ENCODE results near the gene NOG.
A peak's percentile ranks its signal among the peaks of the same experiment; 100 is the strongest.

NOG gene

DNA sequence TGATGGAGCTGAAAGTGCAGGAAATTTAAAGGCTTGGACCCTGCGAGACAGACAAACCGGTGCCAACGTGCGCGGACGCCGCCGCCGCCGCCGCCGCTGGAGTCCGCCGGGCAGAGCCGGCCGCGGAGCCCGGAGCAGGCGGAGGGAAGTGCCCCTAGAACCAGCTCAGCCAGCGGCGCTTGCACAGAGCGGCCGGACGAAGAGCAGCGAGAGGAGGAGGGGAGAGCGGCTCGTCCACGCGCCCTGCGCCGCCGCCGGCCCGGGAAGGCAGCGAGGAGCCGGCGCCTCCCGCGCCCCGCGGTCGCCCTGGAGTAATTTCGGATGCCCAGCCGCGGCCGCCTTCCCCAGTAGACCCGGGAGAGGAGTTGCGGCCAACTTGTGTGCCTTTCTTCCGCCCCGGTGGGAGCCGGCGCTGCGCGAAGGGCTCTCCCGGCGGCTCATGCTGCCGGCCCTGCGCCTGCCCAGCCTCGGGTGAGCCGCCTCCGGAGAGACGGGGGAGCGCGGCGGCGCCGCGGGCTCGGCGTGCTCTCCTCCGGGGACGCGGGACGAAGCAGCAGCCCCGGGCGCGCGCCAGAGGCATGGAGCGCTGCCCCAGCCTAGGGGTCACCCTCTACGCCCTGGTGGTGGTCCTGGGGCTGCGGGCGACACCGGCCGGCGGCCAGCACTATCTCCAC is at the start of gene NOG:
NOG (plus strand) TSS at position 54 of the 674 bp plus-strand sequence; CDS start at position 579, 525 bp downstream.
- no peak for DNase-seq (ENCODE audit: extremely low read depth in 1 of 2, low read depth in 1 of 2)

GRCh38 chr17:56545106-56545505 is 48.4 kb upstream of the NOG start:
- DNase-seq (ENCODE audit: extremely low read depth in 1 of 2, low read depth in 1 of 2): no peak

- no peak for DNase-seq (ENCODE audit: extremely low read depth in 1 of 2, low read depth in 1 of 2)
Observed at GRCh38 chr17:56545930-56546329, 47.6 kb upstream of the NOG start.

DNA sequence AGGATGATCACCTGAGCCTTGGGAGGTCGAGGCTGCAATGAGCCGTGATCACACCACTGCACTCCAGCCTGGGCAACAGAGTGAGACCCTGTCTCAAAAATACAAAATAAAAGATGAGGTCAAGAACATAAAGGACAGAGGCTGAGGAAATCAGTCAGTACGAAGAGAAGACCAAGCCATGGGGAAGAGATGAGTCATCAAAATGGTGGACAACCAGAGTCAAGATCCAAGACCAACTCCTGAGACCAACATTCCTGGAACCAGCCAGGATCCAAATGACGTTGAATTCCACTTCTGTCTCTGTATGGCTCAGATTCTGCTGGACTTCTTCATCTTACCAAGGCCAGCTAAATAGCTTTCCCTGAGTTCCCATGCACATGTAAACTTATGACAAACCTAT is 44.8 kb upstream of the NOG start:
- no peak for DNase-seq (ENCODE audit: extremely low read depth in 1 of 2, low read depth in 1 of 2)

GRCh38 chr17:56549501-56549900 is 44.0 kb upstream of the NOG start:
- no peak for DNase-seq (ENCODE audit: extremely low read depth in 1 of 2, low read depth in 1 of 2)

DNA sequence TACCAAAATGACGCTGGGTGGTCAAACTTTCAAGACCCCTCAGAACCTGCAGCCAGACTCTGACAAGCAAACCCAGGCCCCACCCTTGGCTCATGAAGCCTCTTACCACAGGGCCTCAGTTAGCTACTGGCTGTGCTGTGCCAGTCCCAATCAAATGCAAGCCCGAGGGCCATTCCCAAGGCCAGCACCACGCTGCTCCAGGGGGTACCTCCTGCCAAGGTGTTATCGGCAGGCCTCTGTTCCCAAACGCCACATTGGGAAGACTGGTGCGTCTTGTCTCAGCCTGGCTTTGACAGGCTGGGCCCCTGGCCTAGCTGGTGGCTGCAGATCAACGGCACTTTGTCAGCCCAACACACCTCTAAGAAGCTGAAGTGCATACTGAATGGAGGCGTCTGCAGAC is 35.8 kb upstream of the NOG start:
- no peak for DNase-seq (ENCODE audit: extremely low read depth in 1 of 2, low read depth in 1 of 2)

GRCh38 chr17:56558088-56558487 is 35.4 kb upstream of the NOG start:
- no peak for DNase-seq (ENCODE audit: extremely low read depth in 1 of 2, low read depth in 1 of 2)

- DNase-seq (ENCODE audit: extremely low read depth in 1 of 2, low read depth in 1 of 2): no peak
Observed at GRCh38 chr17:56570199-56570598, 23.3 kb upstream of the NOG start.

GRCh38 chr17:56571456-56571855 is 22.0 kb upstream of the NOG start:
- no peak for DNase-seq (ENCODE audit: extremely low read depth in 1 of 2, low read depth in 1 of 2)

DNA sequence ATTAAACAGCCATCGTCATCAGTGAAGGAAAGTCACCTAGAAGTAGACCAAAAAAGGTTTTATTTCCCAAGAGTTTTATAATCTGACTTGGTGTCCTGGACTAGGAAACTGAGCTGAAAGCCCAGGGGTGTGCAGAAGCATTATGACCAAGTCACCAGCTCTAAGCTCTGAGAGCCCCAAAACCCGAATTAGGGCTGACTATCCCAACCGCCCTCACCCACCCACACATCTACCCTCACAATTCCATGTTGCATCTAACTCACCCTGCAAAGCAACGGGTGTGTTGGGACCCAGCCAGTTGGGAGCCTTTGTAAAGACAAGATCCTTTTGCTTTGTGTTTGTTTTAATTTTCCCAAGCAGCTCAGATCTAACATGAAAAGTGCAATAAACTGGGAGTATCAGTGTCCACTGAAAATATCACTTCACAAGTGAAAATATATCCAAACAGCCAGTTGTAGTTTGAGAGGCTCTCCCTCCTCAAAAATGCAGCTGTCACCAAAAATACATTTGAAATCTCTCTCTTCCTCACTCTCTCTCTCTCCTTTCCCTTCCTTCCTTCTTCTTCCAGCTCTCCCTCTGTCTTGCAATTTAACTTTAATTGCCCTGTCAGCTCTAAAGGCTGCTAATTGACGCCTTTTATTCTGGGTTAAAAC is 16.2 kb upstream of the NOG start:
- no peak for DNase-seq (ENCODE audit: extremely low read depth in 1 of 2, low read depth in 1 of 2)

- DNase-seq (ENCODE audit: extremely low read depth in 1 of 2, low read depth in 1 of 2): no peak
Observed at GRCh38 chr17:56577843-56578204, 15.7 kb upstream of the NOG start.

DNA sequence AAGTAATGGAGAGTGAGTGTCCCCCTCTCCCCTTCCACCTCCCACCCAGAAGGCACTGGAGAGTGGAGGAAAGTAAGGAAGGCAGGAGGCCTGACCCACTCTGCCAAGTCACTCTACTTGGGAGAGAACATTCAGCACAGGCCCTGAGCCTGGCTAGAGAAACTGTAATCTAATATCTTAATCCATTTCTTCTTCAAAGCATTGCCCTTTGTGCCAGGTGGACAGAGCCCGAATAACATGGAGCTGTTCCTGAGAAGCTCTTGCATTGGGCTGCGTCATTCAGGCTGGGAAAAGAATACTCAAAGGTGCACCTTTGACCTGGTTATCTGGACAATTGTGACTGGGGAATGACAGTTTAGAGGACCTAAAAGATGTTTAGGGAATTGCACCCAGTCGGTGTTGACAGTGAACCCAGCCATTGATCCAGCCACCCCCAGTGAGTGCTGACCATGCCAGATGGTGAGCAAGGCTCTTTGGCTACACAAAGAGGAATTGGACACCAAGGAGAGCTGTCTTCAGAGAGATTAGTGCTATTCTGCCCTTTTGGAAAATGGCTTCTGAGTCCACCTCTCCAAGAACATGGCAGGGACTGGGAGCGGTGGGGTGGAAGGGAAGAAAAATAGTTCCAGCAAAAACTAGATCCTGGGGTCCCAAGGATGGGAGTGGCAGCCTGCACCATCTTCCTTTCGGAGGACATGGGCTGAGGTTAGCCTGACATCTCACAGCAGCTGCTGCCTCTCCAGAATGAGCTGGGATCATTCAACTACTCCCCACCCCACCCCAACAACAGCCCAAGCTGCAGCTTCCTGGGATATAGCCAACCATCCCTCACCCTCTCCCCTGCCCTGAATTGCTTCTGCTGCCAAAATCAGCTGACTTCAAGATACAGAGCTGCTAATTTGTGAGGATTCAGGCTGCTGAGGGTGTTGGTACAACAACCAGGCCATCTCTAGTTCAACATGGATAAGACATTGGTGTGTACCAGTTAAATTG is 11.6 kb upstream of the NOG start:
- no peak for DNase-seq (ENCODE audit: extremely low read depth in 1 of 2, low read depth in 1 of 2)

GRCh38 chr17:56583772-56584171 is 9.7 kb upstream of the NOG start:
- no peak for DNase-seq (ENCODE audit: extremely low read depth in 1 of 2, low read depth in 1 of 2)

DNA sequence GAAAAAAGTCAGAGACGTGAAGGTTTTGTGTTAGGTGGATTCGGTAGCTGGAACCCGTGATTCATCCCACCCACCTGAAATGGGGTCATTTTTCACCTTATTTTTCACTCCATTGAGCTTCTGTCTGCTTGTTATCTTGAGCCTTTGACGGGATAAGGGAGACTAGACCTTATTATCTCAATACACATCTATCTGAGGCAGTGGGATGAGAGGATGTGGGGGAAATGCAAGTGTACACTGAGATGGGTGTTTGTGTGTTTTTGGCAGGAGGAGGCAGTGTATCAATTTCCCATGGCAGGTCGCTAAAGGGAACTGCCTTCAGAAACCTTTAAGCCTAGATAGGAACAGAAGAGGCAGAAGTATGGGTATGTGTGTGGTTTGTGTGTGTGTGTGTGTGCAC is 6.2 kb upstream of the NOG start:
- no peak for DNase-seq (ENCODE audit: extremely low read depth in 1 of 2, low read depth in 1 of 2)

- peak; percentile 26 to 54 for DNase-seq (ENCODE audit: extremely low read depth in 1 of 2, low read depth in 1 of 2)
Observed at GRCh38 chr17:56592487-56593085, 913 bp upstream of the NOG start.

GRCh38 chr17:56593086-56593645 is 333 bp upstream of the NOG start:
- DNase-seq (ENCODE audit: extremely low read depth in 1 of 2, low read depth in 1 of 2): peak; percentile 8 to 14

GRCh38 chr17:56594320-56595107 is 1.0 kb downstream of the NOG start:
- DNase-seq (ENCODE audit: extremely low read depth in 1 of 2, low read depth in 1 of 2): no peak

DNA sequence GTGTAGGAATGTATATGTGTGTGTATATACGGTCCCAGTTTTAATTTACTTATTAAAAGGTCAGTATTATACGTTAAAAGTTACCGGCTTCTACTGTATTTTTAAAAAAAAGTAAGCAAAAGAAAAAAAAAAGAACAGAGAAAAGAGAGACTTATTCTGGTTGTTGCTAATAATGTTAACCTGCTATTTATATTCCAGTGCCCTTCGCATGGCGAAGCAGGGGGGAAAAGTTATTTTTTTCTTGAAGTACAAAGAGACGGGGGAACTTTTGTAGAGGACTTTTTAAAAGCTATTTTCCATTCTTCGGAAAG is 1.6 kb downstream of the NOG start:
- no peak for DNase-seq (ENCODE audit: extremely low read depth in 1 of 2, low read depth in 1 of 2)

GRCh38 chr17:56595831-56596690 is 2.6 kb downstream of the NOG start:
- no peak for DNase-seq (ENCODE audit: extremely low read depth in 1 of 2, low read depth in 1 of 2)
